Body of pancreas (tissue), 4 donors: ENCODE data around the gene DNM3.

Experiments
- CTCF ChIP-seq, 7 experiments: fragments of 450-650 bp in 4 of 7; fragments of 200-600 bp in 3 of 7; sonication (generic) in 3 of 7; IDR thresholded peaks; one replicate each; pipeline ENCODE4 v1.5.1; 2016 to 2019; ENCODE audit warnings: antibody characterized with exemption in 7 of 7
- POLR2A ChIP-seq, 3 donors: fragments of 450-650 bp; IDR thresholded peaks; one replicate each; pipeline ENCODE4 v1.6.1; 2016; ENCODE audit warnings: antibody characterized with exemption in 3 of 3, mild to moderate bottlenecking in 2 of 3

DNA sequence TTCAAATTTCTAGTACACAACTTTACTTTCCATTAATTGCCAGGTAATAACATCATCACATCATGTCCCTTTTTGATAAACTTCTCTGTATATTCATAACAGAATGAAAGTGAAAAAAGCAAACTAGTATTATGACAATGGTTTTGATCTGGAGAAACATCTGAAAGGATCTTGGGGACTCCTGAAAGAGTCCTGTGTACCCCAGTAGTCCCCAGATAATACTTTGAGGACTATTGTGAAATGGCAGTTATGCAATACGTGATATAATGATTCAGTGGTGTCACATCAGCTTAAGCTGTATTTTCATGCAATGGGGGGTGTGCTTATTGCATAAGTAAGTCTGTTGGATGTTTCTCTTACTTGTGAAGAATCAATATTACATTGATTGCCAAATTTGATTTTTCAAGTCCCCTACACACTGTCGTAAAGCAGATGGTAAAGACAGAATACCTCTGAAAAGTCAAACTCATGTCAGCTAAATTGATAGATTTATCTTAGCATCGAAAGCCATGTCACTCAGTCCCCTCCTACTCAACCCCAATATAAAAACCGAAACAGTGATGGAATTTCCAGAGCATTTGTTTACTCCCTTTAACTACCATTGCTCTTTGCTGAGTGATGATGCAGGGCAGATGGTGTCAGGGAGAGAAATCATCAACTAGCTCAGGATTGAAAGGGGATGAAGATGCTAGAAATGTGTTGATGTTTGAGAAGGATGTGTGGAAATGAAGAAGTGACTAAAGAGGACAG is 432.5 kb downstream of the DNM3 start:
- no peak for TF ChIP-seq CTCF (IDR thresholded peaks at IDR 0.05)
- TF ChIP-seq POLR2A (IDR thresholded peaks at IDR 0.05) = no peak
